Bronchial epithelial cell (primary cell): Measurements from ENCODE around the gene MEIS1. TPM values are rescaled to one million over a fixed set of nuclear protein-coding genes. Genes with fewer than 3 reads are reported as not detected.

Source experiments
- DNase-seq: peaks from one replicate; pipeline ENCODE4 v3.0.0-alpha.2; 2010; ENCODE audit warnings: low read depth
- FAIRE-seq: peaks from 2 replicates; lab custom pipeline; 2011; peaks lifted over from hg19 to GRCh38; lab: Jason Lieb, UNC
- H3K27me3 ChIP-seq: 2 replicates; pipeline ENCODE4 v1.5.1; 2011; ENCODE audit warnings: low read length; ENCODE audit not compliant: control insufficient read depth, insufficient read depth
- H3K36me3 ChIP-seq: 2 replicates; pipeline ENCODE4 v1.5.1; 2011; ENCODE audit warnings: low read length; ENCODE audit not compliant: control insufficient read depth, insufficient read depth
- H3K4me3 ChIP-seq: 2 replicates; pipeline ENCODE4 v1.5.1; 2011; ENCODE audit warnings: mild to moderate bottlenecking, low read depth, low read length, control low read depth
- CTCF ChIP-seq: IDR thresholded peaks from 2 replicates; pipeline ENCODE4 v1.5.1; 2011; ENCODE audit warnings: mild to moderate bottlenecking, moderate library complexity, low read length, control low read depth, inconsistent platforms; ENCODE audit not compliant: insufficient read depth, severe bottlenecking
- total RNA-seq: library from RNA; depleted of rRNA; stranded (reverse); fragments of >200 nt; gene quantifications from 2 replicates; pipeline ENCODE4 v1.2.1, GENCODE V29; 2014

MEIS1 gene
- total RNA-seq, 1 donor from 2014 or later: 28.4 TPM

- Histone ChIP-seq H3K36me3 (no peaks in the 10 kb centered on the region), H3K27me3 (no peaks in the 10 kb centered on the region), H3K4me3 (no peak overlapping the region)
- FAIRE-seq (no peak), DNase-seq (no peak)
- no peak for TF ChIP-seq CTCF
Measured at GRCh38 chr2:66543257-66543767, 108.4 kb downstream of the MEIS1 start.

DNA sequence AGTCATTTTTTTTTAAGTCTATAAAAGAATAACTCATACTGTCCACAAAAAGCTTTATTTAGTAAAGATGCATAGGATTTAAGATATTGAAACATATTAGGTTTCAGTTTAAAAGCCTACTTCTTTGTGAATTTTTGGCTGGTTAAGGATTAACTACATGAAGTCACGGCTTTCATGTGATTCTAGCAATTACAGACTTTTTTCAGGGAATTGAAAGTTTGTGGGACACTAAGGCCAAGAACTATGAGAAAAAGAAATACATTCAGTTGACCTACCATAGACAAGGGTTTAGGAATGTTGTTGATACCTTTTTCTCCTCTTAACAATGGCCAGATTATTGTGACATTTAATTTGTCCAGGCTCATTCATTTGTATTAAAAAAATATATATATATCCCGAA lies 109.3 kb downstream of the MEIS1 start:
- no peak overlapping the region for H3K4me3 ChIP-seq
- no peaks in the 10 kb centered on the region for H3K36me3 ChIP-seq
- DNase-seq (no peak), FAIRE-seq (no peak)
- no peaks in the 10 kb centered on the region for H3K27me3 ChIP-seq
- TF ChIP-seq CTCF: no peak

DNA sequence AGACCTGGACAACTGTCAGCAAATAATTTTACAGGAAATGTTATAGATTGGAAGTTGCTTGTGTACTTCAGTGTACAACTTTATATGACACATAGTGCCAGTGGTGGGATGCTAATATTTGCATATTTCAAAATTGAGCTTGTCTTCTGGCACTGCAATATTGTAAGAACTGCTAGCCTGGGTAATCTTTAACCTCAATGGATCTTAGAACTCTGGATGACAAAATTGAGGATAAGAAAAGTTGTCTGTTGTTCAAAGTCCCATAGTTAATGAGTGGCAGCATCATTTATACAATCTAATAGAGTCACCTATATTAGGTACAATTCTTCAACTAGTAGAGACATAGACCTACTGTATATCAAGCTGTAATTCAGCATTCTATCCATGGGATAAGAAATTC lies 110.3 kb downstream of the MEIS1 start:
- H3K4me3 ChIP-seq: no peak overlapping the region
- TF ChIP-seq CTCF: no peak
- H3K36me3 ChIP-seq: no peaks in the 10 kb centered on the region
- FAIRE-seq (no peak), DNase-seq (no peak)
- H3K27me3 ChIP-seq: no peaks in the 10 kb centered on the region

DNA sequence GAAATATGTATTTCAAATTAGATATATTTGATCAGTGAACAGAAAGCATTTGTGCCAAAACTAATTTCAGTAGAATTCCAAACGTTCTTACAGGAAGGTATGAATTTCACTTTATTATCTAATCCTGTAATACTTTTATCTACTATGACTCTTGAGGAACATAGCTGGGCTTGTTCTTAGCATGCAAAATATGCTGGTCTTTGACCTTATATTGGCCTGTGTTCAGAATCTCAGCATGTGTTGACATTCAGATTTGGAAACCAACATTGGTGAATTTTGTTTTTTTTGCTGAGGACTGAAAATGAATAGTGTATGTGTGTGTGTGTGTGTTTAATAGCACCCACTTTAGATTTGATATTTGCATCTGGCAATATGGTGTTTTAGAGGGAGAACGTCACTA lies 112.2 kb downstream of the MEIS1 start:
- DNase-seq: no peak
- FAIRE-seq: no peak

DNA sequence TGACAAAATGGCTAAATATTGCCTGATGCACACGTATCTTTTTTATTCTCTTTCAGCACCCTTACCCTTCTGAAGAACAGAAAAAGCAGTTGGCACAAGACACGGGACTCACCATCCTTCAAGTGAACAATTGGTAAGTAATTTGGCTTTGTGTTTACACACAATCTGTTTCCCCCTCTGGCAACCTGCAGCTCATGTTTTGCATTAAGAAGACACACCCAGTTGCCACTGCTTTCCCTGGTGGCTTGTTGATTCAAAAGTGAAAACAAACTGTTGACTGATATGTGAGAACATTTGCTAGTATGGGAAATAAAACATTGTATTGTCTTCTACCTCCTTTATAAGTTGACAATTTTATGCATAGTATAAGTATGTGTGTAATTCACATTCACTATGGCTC lies 113.0 kb downstream of the MEIS1 start:
- H3K36me3 ChIP-seq: no peaks in the 10 kb centered on the region
- FAIRE-seq (no peak), DNase-seq (no peak)
- no peak for TF ChIP-seq CTCF
- no peak overlapping the region for H3K4me3 ChIP-seq
- H3K27me3 ChIP-seq: no peaks in the 10 kb centered on the region

More for the DNA sequence above, 112.2 kb downstream of the MEIS1 start:
- Histone ChIP-seq H3K4me3 (no peak overlapping the region), H3K27me3 (no peaks in the 10 kb centered on the region), H3K36me3 (no peaks in the 10 kb centered on the region)
- TF ChIP-seq CTCF: no peak

DNA sequence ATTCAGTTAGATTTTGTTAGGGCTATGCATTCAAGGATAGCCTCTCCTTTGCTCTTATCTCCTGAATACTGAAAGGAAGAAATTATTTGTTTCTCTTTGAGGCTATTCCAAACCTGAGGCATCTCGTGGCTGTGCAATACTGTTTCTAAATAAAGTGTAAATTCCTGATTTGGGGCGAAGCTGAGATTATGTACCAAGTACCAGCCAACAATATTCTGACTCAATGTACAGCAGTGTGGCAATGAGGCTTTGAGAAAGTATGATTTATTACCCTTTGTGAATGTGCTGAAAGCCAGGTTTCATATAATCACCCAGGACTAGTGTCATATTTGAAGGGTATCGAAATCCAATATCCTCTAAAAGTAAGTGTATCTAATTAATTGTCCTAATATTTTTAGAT lies 113.5 kb downstream of the MEIS1 start:
- TF ChIP-seq CTCF: no peak
- H3K27me3 ChIP-seq: no peaks in the 10 kb centered on the region
- FAIRE-seq (no peak), DNase-seq (no peak)
- H3K4me3 ChIP-seq: no peak overlapping the region
- no peaks in the 10 kb centered on the region for H3K36me3 ChIP-seq
